ENCODE data around the gene UGT1A4.
A peak's percentile ranks its signal among the peaks of the same experiment; 100 is the strongest.

UGT1A4 gene

DNA sequence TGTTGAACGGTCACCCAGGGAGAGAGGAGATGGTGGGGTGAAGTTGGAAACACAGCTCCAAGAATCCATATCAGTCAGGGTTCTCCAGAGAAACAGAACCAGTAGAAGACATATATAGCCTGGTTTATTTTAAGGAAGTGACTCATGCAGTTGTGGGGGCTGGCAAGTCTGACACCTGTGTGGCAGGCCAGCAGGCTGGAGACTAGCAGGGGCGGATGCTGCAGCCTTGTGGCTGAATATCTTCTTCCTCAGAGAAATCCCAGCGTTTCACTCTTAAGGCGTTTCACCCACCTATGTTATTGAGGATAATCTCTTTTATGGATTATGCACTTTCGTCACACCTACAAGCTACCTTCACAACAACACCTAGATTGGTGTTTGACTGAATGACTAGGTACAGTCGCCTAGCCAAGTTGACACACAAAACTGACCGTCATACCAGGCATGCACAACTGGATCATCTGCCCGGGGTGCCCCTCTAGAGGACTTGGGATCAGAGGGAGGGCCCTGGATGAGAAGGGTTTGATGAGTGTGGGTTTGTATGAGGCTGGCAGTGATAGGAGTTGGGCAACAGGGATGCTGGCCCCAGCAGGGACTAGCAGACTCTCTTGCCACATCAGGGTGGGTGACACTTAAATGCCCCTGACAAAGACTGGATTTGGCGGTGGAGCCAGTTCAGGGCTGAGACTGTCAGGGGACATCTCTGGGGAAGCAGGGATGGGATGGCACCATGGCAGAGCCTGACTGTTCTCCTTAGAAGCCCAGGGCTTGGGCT is 83.0 kb downstream of the UGT1A4 start:
- DNase-seq: peak; percentile 2 to 47 (median 34)
- WGBS (ENCODE audit: insufficient coverage): 75% methylated on average over 4 of the region's 9 CpGs
- Histone ChIP-seq H3K4me3 (ENCODE audit: control insufficient read depth in 1 of 7, extremely low read depth in 1 of 7, insufficient read depth in 4 of 7, low read depth in 2 of 7, low read length in 6 of 7) (no peak overlapping the region), H3K27me3 (replicated peaks in 2 of 5; ENCODE audit: control insufficient read depth in 4 of 5, insufficient read depth in 5 of 5, low read length in 4 of 5) (peaks cover 0 to 6% (median 2%) of the 10 kb centered on the region in 5 experiments), H3K4me1 (ENCODE audit: control extremely low read depth in 1 of 4, control insufficient read depth in 4 of 4, insufficient read depth in 4 of 4, low read length in 3 of 4) (no peaks in the 10 kb centered on the region), H3K27ac (ENCODE audit: insufficient read depth in 1 of 2, low read depth in 1 of 2, low read length in 2 of 2, poor library complexity in 1 of 2, severe bottlenecking in 2 of 2) (no peak overlapping the region), H3K36me3 (ENCODE audit: control insufficient read depth in 4 of 4, insufficient read depth in 4 of 4, low read length in 3 of 4) (no peaks in the 10 kb centered on the region), H3K9me3 (ENCODE audit: control extremely low read depth in 1 of 5, control insufficient read depth in 4 of 5, insufficient read depth in 2 of 5, low read depth in 1 of 5, low read length in 4 of 5) (no peaks in the 10 kb centered on the region)
- ChIA-PET CTCF (no interaction called here), POLR2A (no interaction called here)

DNA sequence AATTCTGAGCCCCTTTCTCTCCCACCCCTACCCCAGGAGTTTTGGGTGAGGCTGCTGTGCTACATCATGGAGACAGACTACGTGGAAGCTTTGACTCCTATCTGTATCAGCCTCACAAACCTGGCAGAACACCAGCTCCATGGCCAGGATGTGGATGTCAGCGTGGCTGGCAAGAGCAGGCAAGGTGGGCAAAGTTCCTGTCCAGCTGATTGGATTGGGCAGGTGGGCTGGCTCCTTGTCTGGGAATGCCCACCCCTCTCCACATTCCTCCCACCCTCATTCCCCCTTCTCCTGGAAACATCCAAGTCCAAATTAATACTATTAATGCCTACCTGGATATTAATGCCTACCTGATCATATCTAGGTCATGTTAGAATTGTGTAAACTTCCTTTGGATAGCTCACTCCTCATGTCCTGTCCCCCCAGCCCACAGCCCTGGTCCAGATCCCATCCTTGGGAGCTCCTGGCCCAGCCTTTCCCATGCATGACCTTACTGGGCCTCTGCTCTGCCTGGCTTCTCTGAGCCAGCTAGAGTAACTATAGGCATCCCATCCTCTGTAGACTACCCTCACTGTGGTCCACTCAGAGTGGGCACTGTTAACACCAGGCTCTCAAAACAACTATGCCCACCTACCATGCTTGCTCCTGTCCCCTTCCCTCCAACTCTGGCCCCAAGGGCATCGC is 83.7 kb downstream of the UGT1A4 start:
- Histone ChIP-seq H3K27ac (ENCODE audit: insufficient read depth in 1 of 2, low read depth in 1 of 2, low read length in 2 of 2, poor library complexity in 1 of 2, severe bottlenecking in 2 of 2) (no peak overlapping the region), H3K4me1 (ENCODE audit: control extremely low read depth in 1 of 4, control insufficient read depth in 4 of 4, insufficient read depth in 4 of 4, low read length in 3 of 4) (no peaks in the 10 kb centered on the region), H3K27me3 (replicated peaks in 2 of 5; ENCODE audit: control insufficient read depth in 4 of 5, insufficient read depth in 5 of 5, low read length in 4 of 5) (peaks cover 0 to 6% (median 3%) of the 10 kb centered on the region in 5 experiments), H3K9me3 (ENCODE audit: control extremely low read depth in 1 of 5, control insufficient read depth in 4 of 5, insufficient read depth in 2 of 5, low read depth in 1 of 5, low read length in 4 of 5) (no peaks in the 10 kb centered on the region), H3K4me3 (ENCODE audit: control insufficient read depth in 1 of 7, extremely low read depth in 1 of 7, insufficient read depth in 4 of 7, low read depth in 2 of 7, low read length in 6 of 7) (no peak overlapping the region), H3K36me3 (ENCODE audit: control insufficient read depth in 4 of 4, insufficient read depth in 4 of 4, low read length in 3 of 4) (no peaks in the 10 kb centered on the region)
- ChIA-PET CTCF (interaction anchor here (0.6 kb wide), 1 partner anchor 938 kb away, joined by 3 read pairs; no protein-coding TSS in a partner anchor), POLR2A (no interaction called here)
- DNase-seq: no peak
- WGBS (ENCODE audit: insufficient coverage): 75% methylated on average over 1 of the region's 3 CpGs

- no peak for DNase-seq
- WGBS (ENCODE audit: insufficient coverage): 89% methylated on average over 2 of the region's 2 CpGs
- Histone ChIP-seq H3K27ac (ENCODE audit: insufficient read depth in 1 of 2, low read depth in 1 of 2, low read length in 2 of 2, poor library complexity in 1 of 2, severe bottlenecking in 2 of 2) (no peak overlapping the region), H3K27me3 (replicated peaks in 2 of 5; ENCODE audit: control insufficient read depth in 4 of 5, insufficient read depth in 5 of 5, low read length in 4 of 5) (peaks cover 0 to 6% (median 3%) of the 10 kb centered on the region in 5 experiments), H3K4me3 (ENCODE audit: control insufficient read depth in 1 of 7, extremely low read depth in 1 of 7, insufficient read depth in 4 of 7, low read depth in 2 of 7, low read length in 6 of 7) (no peak overlapping the region), H3K36me3 (ENCODE audit: control insufficient read depth in 4 of 4, insufficient read depth in 4 of 4, low read length in 3 of 4) (no peaks in the 10 kb centered on the region), H3K4me1 (ENCODE audit: control extremely low read depth in 1 of 4, control insufficient read depth in 4 of 4, insufficient read depth in 4 of 4, low read length in 3 of 4) (no peaks in the 10 kb centered on the region), H3K9me3 (ENCODE audit: control extremely low read depth in 1 of 5, control insufficient read depth in 4 of 5, insufficient read depth in 2 of 5, low read depth in 1 of 5, low read length in 4 of 5) (no peaks in the 10 kb centered on the region)
- POLR2A ChIA-PET: no interaction called here
- CTCF ChIA-PET: no interaction called here
Observed at GRCh38 chr2:233803292-233803911, 84.9 kb downstream of the UGT1A4 start.

DNA sequence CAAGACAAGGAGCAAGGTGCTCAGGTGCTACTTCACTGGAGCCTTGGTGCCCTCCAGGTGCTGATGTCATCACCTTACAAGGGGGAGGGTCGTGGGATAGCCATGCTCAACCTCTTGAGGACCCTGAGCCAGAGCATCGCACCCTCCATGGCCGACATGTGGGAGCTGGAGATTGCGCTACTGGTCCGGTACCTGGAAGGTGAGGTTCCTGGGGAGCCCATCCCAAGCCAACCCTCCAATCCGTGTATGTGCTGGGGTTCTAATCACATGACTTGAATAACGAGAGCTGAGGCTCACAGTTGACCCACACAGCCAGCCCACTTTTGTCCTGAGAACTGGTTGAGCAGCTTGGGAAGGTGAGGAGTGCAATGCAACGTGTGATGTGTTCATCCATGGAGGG is 85.5 kb downstream of the UGT1A4 start:
- Histone ChIP-seq H3K9me3 (ENCODE audit: control extremely low read depth in 1 of 5, control insufficient read depth in 4 of 5, insufficient read depth in 2 of 5, low read depth in 1 of 5, low read length in 4 of 5) (no peaks in the 10 kb centered on the region), H3K4me1 (ENCODE audit: control extremely low read depth in 1 of 4, control insufficient read depth in 4 of 4, insufficient read depth in 4 of 4, low read length in 3 of 4) (no peaks in the 10 kb centered on the region), H3K27me3 (replicated peaks in 2 of 5; ENCODE audit: control insufficient read depth in 4 of 5, insufficient read depth in 5 of 5, low read length in 4 of 5) (peaks cover 0 to 6% (median 3%) of the 10 kb centered on the region in 5 experiments), H3K27ac (ENCODE audit: insufficient read depth in 1 of 2, low read depth in 1 of 2, low read length in 2 of 2, poor library complexity in 1 of 2, severe bottlenecking in 2 of 2) (no peak overlapping the region), H3K36me3 (ENCODE audit: control insufficient read depth in 4 of 4, insufficient read depth in 4 of 4, low read length in 3 of 4) (no peaks in the 10 kb centered on the region), H3K4me3 (ENCODE audit: control insufficient read depth in 1 of 7, extremely low read depth in 1 of 7, insufficient read depth in 4 of 7, low read depth in 2 of 7, low read length in 6 of 7) (no peak overlapping the region)
- no peak for DNase-seq
- 60% methylated on average over 3 of the region's 8 CpGs for WGBS (ENCODE audit: insufficient coverage)
- ChIA-PET POLR2A (no interaction called here), CTCF (interaction anchor here (0.9 kb wide), 1 partner anchor 9 kb away, joined by 4 read pairs; no protein-coding TSS in a partner anchor)

- POLR2A ChIA-PET: no interaction called here
- WGBS (ENCODE audit: insufficient coverage): 89% methylated on average over 11 of the region's 12 CpGs
Observed at GRCh38 chr2:233807215-233807865, 88.8 kb downstream of the UGT1A4 start.

GRCh38 chr2:233807966-233808935 is 89.7 kb downstream of the UGT1A4 start:
- no peak for DNase-seq
- H3K4me1 ChIP-seq (ENCODE audit: control extremely low read depth in 1 of 4, control insufficient read depth in 4 of 4, insufficient read depth in 4 of 4, low read length in 3 of 4): no peaks in the 10 kb centered on the region
- H3K9me3 ChIP-seq (ENCODE audit: control extremely low read depth in 1 of 5, control insufficient read depth in 4 of 5, insufficient read depth in 2 of 5, low read depth in 1 of 5, low read length in 4 of 5): no peaks in the 10 kb centered on the region
- ChIA-PET POLR2A (interaction anchor here (0.6 kb wide), 1 partner anchor 270 kb away, joined by 3 read pairs; no protein-coding TSS in a partner anchor), CTCF (no interaction called here)
- WGBS (ENCODE audit: insufficient coverage): 81% methylated on average over 8 of the region's 10 CpGs
- H3K4me3 ChIP-seq (ENCODE audit: control insufficient read depth in 1 of 7, extremely low read depth in 1 of 7, insufficient read depth in 4 of 7, low read depth in 2 of 7, low read length in 6 of 7): no peak overlapping the region
- no peaks in the 10 kb centered on the region for H3K36me3 ChIP-seq (ENCODE audit: control insufficient read depth in 4 of 4, insufficient read depth in 4 of 4, low read length in 3 of 4)
- no peak overlapping the region for H3K27ac ChIP-seq (ENCODE audit: insufficient read depth in 1 of 2, low read depth in 1 of 2, low read length in 2 of 2, poor library complexity in 1 of 2, severe bottlenecking in 2 of 2)
- peaks cover 0 to 6% (median 4%) of the 10 kb centered on the region in 5 experiments for H3K27me3 ChIP-seq (replicated peaks in 2 of 5; ENCODE audit: control insufficient read depth in 4 of 5, insufficient read depth in 5 of 5, low read length in 4 of 5)

More at GRCh38 chr2:233807215-233807865, 88.8 kb downstream of the UGT1A4 start:
- Histone ChIP-seq H3K27me3 (replicated peaks in 2 of 5; ENCODE audit: control insufficient read depth in 4 of 5, insufficient read depth in 5 of 5, low read length in 4 of 5) (peaks cover 0 to 7% (median 4%) of the 10 kb centered on the region in 5 experiments), H3K4me1 (ENCODE audit: control extremely low read depth in 1 of 4, control insufficient read depth in 4 of 4, insufficient read depth in 4 of 4, low read length in 3 of 4) (no peaks in the 10 kb centered on the region), H3K9me3 (ENCODE audit: control extremely low read depth in 1 of 5, control insufficient read depth in 4 of 5, insufficient read depth in 2 of 5, low read depth in 1 of 5, low read length in 4 of 5) (no peaks in the 10 kb centered on the region), H3K27ac (ENCODE audit: insufficient read depth in 1 of 2, low read depth in 1 of 2, low read length in 2 of 2, poor library complexity in 1 of 2, severe bottlenecking in 2 of 2) (no peak overlapping the region), H3K36me3 (ENCODE audit: control insufficient read depth in 4 of 4, insufficient read depth in 4 of 4, low read length in 3 of 4) (no peaks in the 10 kb centered on the region), H3K4me3 (ENCODE audit: control insufficient read depth in 1 of 7, extremely low read depth in 1 of 7, insufficient read depth in 4 of 7, low read depth in 2 of 7, low read length in 6 of 7) (no peak overlapping the region)
- CTCF ChIA-PET: no interaction called here
- DNase-seq: no peak

Data from common myeloid progenitor, CD34-positive (primary cell).